ENCODE measurements around the gene COBL. TPM values are rescaled to one million over a fixed set of nuclear protein-coding genes. Genes with fewer than 3 reads are reported as not detected.

COBL gene
- polyA plus RNA-seq, 1 donor (not counting 4 experiments of a cell fraction or from before 2014, with no cell fraction given) = 4.5 TPM

DNA sequence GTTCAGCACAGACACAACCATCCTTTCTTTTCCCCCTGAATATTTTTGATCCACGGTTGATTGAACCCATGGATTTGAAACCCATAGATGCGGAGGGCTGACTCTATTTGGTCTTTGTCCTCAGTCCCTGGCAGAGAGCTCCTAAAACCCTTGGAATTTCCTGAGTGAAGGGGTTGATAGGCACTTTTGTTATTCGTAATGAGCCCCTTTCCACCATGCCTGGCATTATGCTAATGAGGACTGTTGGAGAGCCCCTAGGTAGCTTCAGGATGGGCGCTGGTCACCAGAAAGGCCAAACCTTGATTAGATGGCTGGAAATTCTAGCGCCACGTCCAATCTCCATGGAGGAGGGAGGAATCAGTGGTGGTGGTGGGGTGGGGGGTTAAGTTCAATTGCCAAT, 328.1 kb downstream of the COBL start:
- Histone ChIP-seq H3K79me2 (ENCODE audit: control insufficient read depth, insufficient read depth, low read length) (no peaks in the 10 kb centered on the region), H3K4me1 (ENCODE audit: control insufficient read depth, extremely low read depth, insufficient read depth, low read length) (no peaks in the 10 kb centered on the region), H3K27me3 (ENCODE audit: control insufficient read depth, extremely low read depth, insufficient read depth, low read length) (no peaks in the 10 kb centered on the region), H4K20me1 (ENCODE audit: control insufficient read depth, extremely low read depth, insufficient read depth, low read length) (no peaks in the 10 kb centered on the region), H3K9me1 (ENCODE audit: control insufficient read depth, extremely low read depth, insufficient read depth, low read length) (no peaks in the 10 kb centered on the region), H3K36me3 (ENCODE audit: control insufficient read depth in 2 of 2, extremely low read depth in 1 of 2, insufficient read depth in 2 of 2, low read length in 2 of 2) (no peaks in the 10 kb centered on the region), H3K4me2 (ENCODE audit: control insufficient read depth, extremely low read depth, insufficient read depth, low read depth, low read length) (no peak overlapping the region), H3K9ac (ENCODE audit: control insufficient read depth, extremely low read depth, insufficient read depth, low read length) (no peak overlapping the region), H3K27ac (ENCODE audit: control insufficient read depth, insufficient read depth, low read length) (no peak overlapping the region), H3K4me3 (ENCODE audit: control insufficient read depth in 2 of 3, extremely low read depth in 1 of 3, insufficient read depth in 2 of 3, low read depth in 1 of 3, low read length in 3 of 3) (no peak overlapping the region), H3K9me3 (ENCODE audit: control insufficient read depth, low read depth, low read length) (no peaks in the 10 kb centered on the region), H2AFZ (ENCODE audit: control insufficient read depth, low read length) (no peak overlapping the region)
- DNase-seq (ENCODE audit: low read depth, low spot score) = no peak
- TF ChIP-seq EZH2 (IDR thresholded peaks at IDR 0.05; ENCODE audit: low read length) = no peak
- TF ChIP-seq, protein P1, sequence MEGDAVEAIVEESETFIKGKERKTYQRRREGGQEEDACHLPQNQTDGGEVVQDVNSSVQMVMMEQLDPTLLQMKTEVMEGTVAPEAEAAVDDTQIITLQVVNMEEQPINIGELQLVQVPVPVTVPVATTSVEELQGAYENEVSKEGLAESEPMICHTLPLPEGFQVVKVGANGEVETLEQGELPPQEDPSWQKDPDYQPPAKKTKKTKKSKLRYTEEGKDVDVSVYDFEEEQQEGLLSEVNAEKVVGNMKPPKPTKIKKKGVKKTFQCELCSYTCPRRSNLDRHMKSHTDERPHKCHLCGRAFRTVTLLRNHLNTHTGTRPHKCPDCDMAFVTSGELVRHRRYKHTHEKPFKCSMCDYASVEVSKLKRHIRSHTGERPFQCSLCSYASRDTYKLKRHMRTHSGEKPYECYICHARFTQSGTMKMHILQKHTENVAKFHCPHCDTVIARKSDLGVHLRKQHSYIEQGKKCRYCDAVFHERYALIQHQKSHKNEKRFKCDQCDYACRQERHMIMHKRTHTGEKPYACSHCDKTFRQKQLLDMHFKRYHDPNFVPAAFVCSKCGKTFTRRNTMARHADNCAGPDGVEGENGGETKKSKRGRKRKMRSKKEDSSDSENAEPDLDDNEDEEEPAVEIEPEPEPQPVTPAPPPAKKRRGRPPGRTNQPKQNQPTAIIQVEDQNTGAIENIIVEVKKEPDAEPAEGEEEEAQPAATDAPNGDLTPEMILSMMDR (optimal IDR thresholded peaks at IDR 0.05 in 1 of 3, IDR thresholded peaks at IDR 0.05 in 1 of 3, conservative IDR thresholded peaks at IDR 0.05 in 1 of 3; ENCODE audit: extremely low read depth in 1 of 3, insufficient read depth in 2 of 3, low read length in 3 of 3) = no peak
- dilution Hi-C loops (cut with MboI; ENCODE audit: extremely low pct_ligation_motif_present, low sequenced_read_pairs) = no loop called here
- no peak for FAIRE-seq

DNA sequence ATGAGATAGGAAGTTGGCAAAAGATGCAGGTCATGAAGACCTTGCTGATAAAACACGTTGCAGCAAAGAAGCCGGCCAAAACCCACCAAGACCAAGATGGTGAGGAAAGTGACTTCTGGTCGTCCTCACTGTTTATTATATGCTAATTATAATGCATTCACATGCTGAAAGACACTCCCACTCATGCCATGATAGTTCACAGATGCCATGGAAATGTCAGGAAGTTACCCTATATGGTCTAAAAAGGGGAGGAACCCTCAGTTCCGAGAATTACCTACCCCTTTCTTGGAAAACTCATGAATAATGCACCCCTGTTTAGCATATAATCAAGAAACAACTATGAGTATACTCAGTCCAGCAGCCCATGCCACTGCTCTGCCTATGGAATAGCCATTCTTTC, 331.5 kb downstream of the COBL start:
- Histone ChIP-seq H3K79me2 (ENCODE audit: control insufficient read depth, insufficient read depth, low read length) (no peaks in the 10 kb centered on the region), H3K36me3 (ENCODE audit: control insufficient read depth in 2 of 2, extremely low read depth in 1 of 2, insufficient read depth in 2 of 2, low read length in 2 of 2) (no peaks in the 10 kb centered on the region), H3K4me3 (ENCODE audit: control insufficient read depth in 2 of 3, extremely low read depth in 1 of 3, insufficient read depth in 2 of 3, low read depth in 1 of 3, low read length in 3 of 3) (no peak overlapping the region), H3K9ac (ENCODE audit: control insufficient read depth, extremely low read depth, insufficient read depth, low read length) (no peak overlapping the region), H3K9me3 (ENCODE audit: control insufficient read depth, low read depth, low read length) (no peaks in the 10 kb centered on the region), H4K20me1 (ENCODE audit: control insufficient read depth, extremely low read depth, insufficient read depth, low read length) (no peaks in the 10 kb centered on the region), H3K27ac (ENCODE audit: control insufficient read depth, insufficient read depth, low read length) (no peak overlapping the region), H2AFZ (ENCODE audit: control insufficient read depth, low read length) (no peak overlapping the region), H3K9me1 (ENCODE audit: control insufficient read depth, extremely low read depth, insufficient read depth, low read length) (no peaks in the 10 kb centered on the region), H3K27me3 (ENCODE audit: control insufficient read depth, extremely low read depth, insufficient read depth, low read length) (peaks cover 3% of the 10 kb centered on the region), H3K4me2 (ENCODE audit: control insufficient read depth, extremely low read depth, insufficient read depth, low read depth, low read length) (no peak overlapping the region), H3K4me1 (ENCODE audit: control insufficient read depth, extremely low read depth, insufficient read depth, low read length) (no peaks in the 10 kb centered on the region)
- no peak for FAIRE-seq
- no peak for TF ChIP-seq EZH2 (IDR thresholded peaks at IDR 0.05; ENCODE audit: low read length)
- TF ChIP-seq, protein P1 (optimal IDR thresholded peaks at IDR 0.05 in 1 of 3, IDR thresholded peaks at IDR 0.05 in 1 of 3, conservative IDR thresholded peaks at IDR 0.05 in 1 of 3; ENCODE audit: extremely low read depth in 1 of 3, insufficient read depth in 2 of 3, low read length in 3 of 3) = no peak
- dilution Hi-C loops (cut with MboI; ENCODE audit: extremely low pct_ligation_motif_present, low sequenced_read_pairs) = no loop called here
- no peak for DNase-seq (ENCODE audit: low read depth, low spot score)
